SKM-1 treated with dmso at 0.1 percent for 144 hours (cell line): ENCODE measurements around the gene ABLIM3.

ENCODE experiments used
- DNase-seq: peaks from one replicate; lab custom pipeline; 2025; ENCODE audit not compliant: unreplicated experiment; lab: John Stamatoyannopoulos, UW

Gene ABLIM3

GRCh38 chr5:149216496-149216895, 75.2 kb downstream of the ABLIM3 start:
- peak; percentile 18 for DNase-seq

- DNase-seq, result no peak
These were observed 76.0 kb downstream of the ABLIM3 start for GRCh38 chr5:149217096-149217802.

- DNase-seq, result no peak
These were observed 76.5 kb downstream of the ABLIM3 start for GRCh38 chr5:149217803-149218155.

GRCh38 chr5:149219584-149219983, 78.3 kb downstream of the ABLIM3 start:
- no peak for DNase-seq

GRCh38 chr5:149220750-149221149, 79.5 kb downstream of the ABLIM3 start:
- no peak for DNase-seq

GRCh38 chr5:149221326-149221725, 80.0 kb downstream of the ABLIM3 start:
- DNase-seq, result no peak

GRCh38 chr5:149221731-149222342, 80.5 kb downstream of the ABLIM3 start:
- no peak for DNase-seq

- DNase-seq, result peak; percentile 17
These were observed 82.0 kb downstream of the ABLIM3 start for GRCh38 chr5:149223081-149223848.

GRCh38 chr5:149224282-149224681, 83.0 kb downstream of the ABLIM3 start:
- no peak for DNase-seq

- no peak for DNase-seq
These were observed 86.0 kb downstream of the ABLIM3 start for GRCh38 chr5:149227168-149227826.

GRCh38 chr5:149228618-149229297, 87.5 kb downstream of the ABLIM3 start:
- peak; percentile 54 for DNase-seq

- DNase-seq, result no peak
These were observed 88.1 kb downstream of the ABLIM3 start for GRCh38 chr5:149229298-149229937.

- DNase-seq, result no peak
These were observed 94.5 kb downstream of the ABLIM3 start for GRCh38 chr5:149235841-149236240.

GRCh38 chr5:149237662-149238061, 96.4 kb downstream of the ABLIM3 start:
- no peak for DNase-seq

- DNase-seq, result no peak
These were observed 97.2 kb downstream of the ABLIM3 start for GRCh38 chr5:149238540-149238939.

- DNase-seq, result no peak
These were observed 98.6 kb downstream of the ABLIM3 start for GRCh38 chr5:149239917-149240316.

- no peak for DNase-seq
These were observed 99.2 kb downstream of the ABLIM3 start for GRCh38 chr5:149240354-149240998.

GRCh38 chr5:149242339-149242738, 101.0 kb downstream of the ABLIM3 start:
- DNase-seq, result no peak

GRCh38 chr5:149246906-149247305, 105.6 kb downstream of the ABLIM3 start:
- DNase-seq, result no peak

GRCh38 chr5:149247726-149248125, 106.4 kb downstream of the ABLIM3 start:
- no peak for DNase-seq
